SK-N-DZ (cell line): ENCODE measurements around the gene MRPS18B.
A peak's percentile ranks its signal among the peaks of the same experiment; 100 is the strongest.
"Not testable (repeated sequence)": the region's sequence is repeated elsewhere in the genome, so short reads cannot be mapped to it uniquely, and the experiment has no call there.

ENCODE experiments used
- DNase-seq: peaks from one replicate; pipeline ENCODE4 v3.0.0-alpha.2; 2015; ENCODE audit warnings: low spot score

MRPS18B gene

GRCh38 chr6:30641048-30641447 lies 23.4 kb downstream of the MRPS18B start:
- DNase-seq, result no peak

- no peak for DNase-seq
Observed at GRCh38 chr6:30643656-30644055, 26.0 kb downstream of the MRPS18B start.

GRCh38 chr6:30644769-30645168 lies 27.1 kb downstream of the MRPS18B start:
- no peak for DNase-seq

GRCh38 chr6:30645989-30646388 lies 28.3 kb downstream of the MRPS18B start:
- DNase-seq, result no peak

- DNase-seq, result peak; percentile 93
Observed at GRCh38 chr6:30646450-30647241, 29.0 kb downstream of the MRPS18B start, which contains the start of gene C6orf136. TSS of gene C6orf136 (plus strand) at chr6:30647133. CDS start at chr6:30647232, 99 bp downstream.

- peak; percentile 87 for DNase-seq
Observed at GRCh38 chr6:30647242-30648116, 29.8 kb downstream of the MRPS18B start.

GRCh38 chr6:30651143-30651542 lies 33.5 kb downstream of the MRPS18B start:
- no peak for DNase-seq

- DNase-seq, result no peak
Observed at GRCh38 chr6:30654798-30655742, 37.4 kb downstream of the MRPS18B start.

GRCh38 chr6:30655743-30656094 lies 38.1 kb downstream of the MRPS18B start:
- DNase-seq, result no peak

- no peak for DNase-seq
Observed at GRCh38 chr6:30656513-30656912, 38.9 kb downstream of the MRPS18B start.

- no peak for DNase-seq
Observed at GRCh38 chr6:30657454-30657853, 39.8 kb downstream of the MRPS18B start.

GRCh38 chr6:30657922-30658321 lies 40.3 kb downstream of the MRPS18B start:
- DNase-seq, result not testable (repeated sequence)

GRCh38 chr6:30664994-30665767 lies 47.5 kb downstream of the MRPS18B start:
- DNase-seq, result no peak

- DNase-seq, result not testable (repeated sequence)
Observed at GRCh38 chr6:30666300-30666699, 48.7 kb downstream of the MRPS18B start.

- DNase-seq, result no peak
Observed at GRCh38 chr6:30670760-30671527, 53.3 kb downstream of the MRPS18B start.

GRCh38 chr6:30672445-30673253 lies 55.0 kb downstream of the MRPS18B start, which contains the start of gene DHX16:
TSS of gene DHX16 (minus strand) at chr6:30673006. CDS start at chr6:30672841, 165 bp downstream.
- peak; percentile 97 for DNase-seq
